Jurkat, Clone E6-1 (cell line): ENCODE measurements around the gene ZBTB16.

Source experiments
- DNase-seq: peaks from one replicate; pipeline ENCODE4 v3.0.0-alpha.2; 2011; ENCODE audit warnings: low read depth, low spot score
- H3K4me3 ChIP-seq: 2 replicates; pipeline ENCODE4 v1.5.1; 2011; ENCODE audit warnings: mild to moderate bottlenecking, low read length, control low read depth, moderate library complexity

ZBTB16 gene

DNA sequence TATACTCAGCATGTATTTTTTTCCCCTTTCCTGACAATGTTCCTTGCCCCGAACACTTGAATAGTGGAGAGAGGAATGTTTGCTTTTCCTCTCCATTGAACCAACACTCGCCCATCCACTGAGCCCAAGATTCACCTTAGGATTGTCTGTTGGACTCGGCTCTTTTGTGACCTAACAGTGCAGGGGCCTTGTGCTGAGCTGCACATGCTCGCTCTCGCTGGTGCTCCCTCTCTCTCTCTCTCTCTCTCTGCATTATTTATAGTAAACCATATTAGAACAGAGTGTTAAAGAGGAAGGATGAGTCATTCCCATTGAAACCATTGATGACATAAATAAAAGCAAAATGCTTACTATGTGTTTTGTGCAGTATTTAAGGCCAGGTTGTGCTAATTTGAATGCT, 20.7 kb downstream of the ZBTB16 start:
- H3K4me3 ChIP-seq, result no peak overlapping the region
- DNase-seq, result no peak

DNA sequence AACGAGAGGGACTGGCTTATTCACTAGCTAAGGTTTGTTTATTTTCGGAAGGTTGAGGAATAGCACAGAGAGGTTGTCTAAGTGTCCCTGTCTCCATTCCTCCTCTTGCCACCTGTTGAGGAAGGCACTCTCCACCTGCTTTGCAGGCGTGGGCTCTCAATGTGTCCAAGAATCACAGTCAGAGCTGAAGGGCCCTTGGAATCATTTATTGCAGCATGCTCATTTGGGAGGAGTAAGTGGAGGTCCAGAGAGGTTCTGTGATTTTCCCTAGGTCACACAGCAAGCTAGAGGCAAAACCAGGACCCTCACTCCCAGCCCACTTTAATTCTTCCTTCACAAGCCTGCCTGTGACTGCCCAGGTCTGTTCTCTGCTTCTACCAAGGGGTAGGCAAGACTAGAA, 21.3 kb downstream of the ZBTB16 start:
- DNase-seq, result no peak
- H3K4me3 ChIP-seq, result no peak overlapping the region

DNA sequence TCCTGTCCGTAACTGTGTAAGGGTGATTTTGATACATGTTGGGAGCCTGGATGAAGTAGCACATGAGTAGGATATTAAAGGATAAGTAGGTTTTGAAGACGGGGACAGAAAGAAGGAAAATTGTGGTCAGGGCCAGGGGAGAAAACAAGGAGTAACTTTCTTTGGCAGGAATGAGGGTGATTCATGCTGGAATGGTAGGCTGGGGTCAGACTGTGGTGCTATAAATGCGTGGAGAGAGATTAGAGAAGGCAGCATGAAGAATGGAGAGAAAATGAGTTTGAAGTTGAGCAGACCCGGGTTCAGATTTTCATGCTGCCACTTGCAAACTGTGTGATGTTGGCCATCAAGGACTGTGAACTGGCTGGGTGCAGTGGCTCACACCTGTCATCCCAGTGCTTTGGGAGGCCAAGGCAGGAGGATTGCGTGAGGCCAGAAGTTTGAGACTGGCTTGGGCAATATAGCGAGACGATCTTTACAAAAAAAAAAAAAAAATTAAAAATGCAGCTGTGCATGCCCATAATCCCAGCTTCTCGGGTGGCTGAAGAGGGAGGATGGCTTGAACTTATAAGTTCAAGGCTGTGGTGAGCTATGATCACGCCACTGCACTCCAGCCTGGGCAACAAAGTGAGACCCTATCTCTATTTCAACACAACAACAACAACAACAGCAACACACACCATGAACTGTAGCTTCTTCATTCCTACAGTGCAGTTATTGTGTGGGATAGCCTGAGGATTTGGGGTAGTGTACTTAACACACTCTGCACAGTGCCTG, 22.3 kb downstream of the ZBTB16 start:
- H3K4me3 ChIP-seq, result no peak overlapping the region
- DNase-seq, result no peak

GRCh38 chr11:114082415-114082748, 22.9 kb downstream of the ZBTB16 start:
- DNase-seq, result no peak
- no peak overlapping the region for H3K4me3 ChIP-seq

GRCh38 chr11:114082767-114083181, 23.3 kb downstream of the ZBTB16 start:
- DNase-seq, result peak; percentile 50
- peak overlapping the region; percentile 18; the same call in 1 of the 2 replicates for H3K4me3 ChIP-seq

DNA sequence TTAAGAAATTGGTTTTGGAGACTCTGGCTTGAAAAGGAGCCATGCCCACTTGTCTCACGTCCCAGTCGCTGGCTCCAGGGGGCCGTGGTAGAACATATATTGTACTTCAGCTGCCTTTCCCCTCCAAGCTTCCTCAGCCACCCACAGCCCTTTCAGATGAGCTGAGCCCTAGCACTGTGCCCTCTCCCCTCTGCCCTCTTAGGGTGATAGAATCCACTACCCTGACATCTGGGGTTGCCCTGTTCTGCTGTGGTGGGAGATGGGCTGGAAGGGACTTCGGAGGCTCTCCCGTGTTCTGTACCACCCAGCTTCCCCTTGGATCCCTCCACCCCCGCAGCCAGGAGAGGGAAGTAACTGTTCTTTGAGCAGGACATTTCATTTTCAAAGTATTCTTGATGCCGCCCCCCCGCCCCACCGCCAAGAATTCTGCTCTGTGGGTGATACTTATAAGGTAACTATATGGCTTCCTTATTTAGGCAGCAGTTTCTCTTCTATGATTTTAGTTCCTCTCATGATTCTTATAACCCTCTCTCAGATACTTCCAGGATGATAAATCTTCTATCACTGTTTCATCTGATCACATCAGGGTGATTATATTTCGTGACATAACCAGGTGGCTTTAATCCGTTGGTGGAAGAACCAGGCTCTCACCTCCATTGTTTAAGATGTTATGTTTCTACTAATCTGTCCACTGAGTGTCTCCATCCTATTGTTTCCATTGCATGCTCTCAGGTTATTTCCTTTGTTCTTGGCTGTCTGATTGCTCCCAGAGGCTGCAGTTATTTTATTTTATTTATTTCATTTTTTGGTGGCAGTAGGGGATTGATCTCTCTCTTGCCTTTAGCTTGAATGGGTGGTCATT, 24.1 kb downstream of the ZBTB16 start:
- H3K4me3 ChIP-seq, result 0 out of 2 replicates have a peak overlapping the region, but pooled peaks have one; percentile 18

DNA sequence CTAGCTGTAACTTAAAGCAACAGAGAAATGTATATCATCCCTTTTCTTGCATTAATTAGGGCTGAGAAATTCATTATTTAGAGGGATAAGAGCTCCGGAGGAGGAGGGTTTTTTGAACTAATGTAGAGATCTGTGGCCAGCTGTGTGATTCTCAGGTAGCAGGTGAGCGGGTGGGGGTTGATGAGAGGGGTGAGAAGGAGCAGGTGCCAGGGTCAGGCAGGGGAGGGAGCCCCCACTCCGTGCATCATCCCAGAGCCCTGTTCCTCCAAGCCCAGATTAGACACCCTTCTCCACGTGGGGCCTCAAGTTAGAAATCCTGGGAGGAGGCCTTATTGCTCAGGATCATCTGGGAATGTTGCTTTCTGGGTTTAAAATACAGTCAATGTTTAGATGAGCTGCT, 24.9 kb downstream of the ZBTB16 start:
- no peak for DNase-seq
- H3K4me3 ChIP-seq, result no peak overlapping the region

More for the DNA sequence above, 24.1 kb downstream of the ZBTB16 start:
- DNase-seq, result no peak

DNA sequence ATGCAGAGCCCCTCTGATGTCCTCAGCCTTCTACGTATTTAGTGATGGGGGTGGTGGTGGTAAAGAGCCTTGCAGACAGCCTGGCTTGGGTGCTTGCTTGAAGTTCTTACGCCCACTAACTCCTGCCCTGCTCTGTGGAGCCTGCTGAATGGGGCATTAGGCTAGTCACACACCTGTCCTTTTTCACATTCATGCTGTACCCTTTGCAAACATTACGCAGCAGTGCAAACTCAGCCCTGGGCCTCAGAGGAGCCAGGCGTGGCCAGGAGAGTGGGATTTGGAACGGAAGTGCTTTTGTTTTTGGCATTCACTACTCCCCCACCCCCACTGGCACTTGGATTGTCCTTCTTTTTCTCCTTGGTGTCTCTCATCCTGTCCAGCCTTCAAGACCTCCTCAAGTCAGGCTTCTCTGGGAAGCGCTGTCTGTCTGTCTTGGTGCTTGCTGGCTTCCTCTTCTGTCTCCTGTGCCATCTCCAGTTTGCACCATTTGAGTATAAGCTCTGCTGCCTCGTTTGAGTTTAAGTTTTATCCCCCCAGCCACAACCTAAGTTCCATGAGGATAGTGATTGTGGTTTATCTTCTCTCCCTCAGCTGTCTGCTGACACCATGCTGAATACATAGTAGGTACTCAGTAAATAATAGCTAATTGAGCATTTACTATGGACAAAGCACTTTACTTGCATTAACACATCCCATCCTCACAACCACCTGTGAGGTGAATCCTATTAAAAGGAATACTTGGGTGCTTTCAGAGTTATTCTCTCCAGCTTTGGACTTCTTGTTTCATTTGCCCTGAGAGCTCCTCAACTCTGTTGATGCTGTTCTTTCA, 26.7 kb downstream of the ZBTB16 start:
- H3K4me3 ChIP-seq, result no peak overlapping the region
- DNase-seq, result no peak

DNA sequence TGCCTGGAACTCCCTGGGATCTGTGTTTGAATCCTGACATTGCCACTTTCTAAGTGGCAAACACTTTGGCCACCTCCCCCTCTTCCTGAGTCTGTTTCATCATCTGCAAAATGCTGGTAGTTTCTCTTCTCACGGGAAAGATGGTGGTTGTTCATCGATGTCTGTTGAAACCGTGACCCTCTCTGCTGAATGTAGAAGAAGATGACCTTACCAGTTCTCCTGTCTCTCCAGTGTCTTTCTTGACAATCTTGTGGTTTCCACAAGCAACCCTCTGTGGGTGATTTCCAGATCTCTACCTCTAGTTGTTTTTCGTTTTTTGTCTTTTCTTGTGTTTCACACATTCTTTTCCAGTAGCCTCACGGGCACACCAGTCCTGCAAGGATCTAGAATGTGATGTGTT, 27.5 kb downstream of the ZBTB16 start:
- H3K4me3 ChIP-seq, result no peak overlapping the region
- no peak for DNase-seq

GRCh38 chr11:114088216-114088615, 28.7 kb downstream of the ZBTB16 start:
- no peak overlapping the region for H3K4me3 ChIP-seq
- DNase-seq, result no peak

GRCh38 chr11:114088836-114089235, 29.3 kb downstream of the ZBTB16 start:
- no peak overlapping the region for H3K4me3 ChIP-seq
- no peak for DNase-seq

GRCh38 chr11:114089748-114090147, 30.2 kb downstream of the ZBTB16 start:
- DNase-seq, result no peak
- no peak overlapping the region for H3K4me3 ChIP-seq

DNA sequence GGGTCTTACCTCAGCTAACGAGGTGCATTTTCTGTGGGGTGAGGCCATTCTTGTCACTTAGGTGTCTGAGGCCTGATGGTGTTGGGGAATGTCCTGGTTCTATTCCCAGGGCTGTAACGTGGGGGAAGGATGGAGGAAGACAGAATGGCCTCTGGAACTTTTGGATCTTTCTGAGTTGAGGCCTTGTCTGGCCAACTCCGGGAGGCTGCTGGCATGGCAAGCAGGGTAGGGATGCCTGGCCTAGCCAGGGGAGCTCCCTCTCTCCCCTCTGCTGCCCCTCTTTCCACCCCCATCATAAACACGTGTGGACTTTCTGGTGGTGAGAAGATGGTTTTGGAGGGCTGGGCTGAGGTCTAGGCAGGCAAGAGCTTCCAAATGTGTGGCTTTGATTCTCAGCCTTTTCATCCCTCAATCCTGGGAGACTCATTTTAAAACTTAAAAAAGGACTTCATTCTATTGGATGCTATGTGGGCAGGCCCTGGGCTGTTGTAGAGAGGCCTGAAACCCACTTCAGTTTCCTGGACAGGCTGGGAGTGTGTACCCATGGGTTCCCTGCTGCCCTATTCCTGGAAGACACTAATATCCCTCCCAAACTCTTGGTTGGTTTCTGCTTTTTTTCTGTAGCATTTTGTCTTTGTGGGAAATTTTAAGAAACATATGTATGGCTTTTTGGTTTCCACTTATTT, 30.9 kb downstream of the ZBTB16 start:
- no peak overlapping the region for H3K4me3 ChIP-seq
- no peak for DNase-seq

DNA sequence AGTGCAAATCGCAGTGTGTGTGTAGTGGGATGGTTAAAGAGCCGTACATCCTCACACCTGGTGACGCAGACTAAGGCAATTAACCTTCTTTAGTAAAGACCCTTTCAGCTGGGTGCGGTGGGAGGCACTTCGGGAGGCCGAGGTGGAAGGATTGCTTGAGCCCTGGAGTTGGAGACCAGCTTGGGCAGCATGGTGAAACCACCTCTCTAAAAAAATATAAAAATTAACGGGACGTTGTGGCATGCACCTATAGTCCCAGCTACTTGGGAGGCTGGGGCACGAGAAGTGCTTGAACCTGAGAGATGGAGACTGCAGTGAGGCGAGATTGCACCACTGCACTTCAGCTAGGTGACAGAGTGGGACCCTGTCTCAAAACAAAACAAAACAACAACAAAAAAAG, 31.5 kb downstream of the ZBTB16 start:
- no peak overlapping the region for H3K4me3 ChIP-seq
- DNase-seq, result no peak

GRCh38 chr11:114091516-114092397, 32.2 kb downstream of the ZBTB16 start:
- DNase-seq, result no peak
- H3K4me3 ChIP-seq, result no peak overlapping the region

DNA sequence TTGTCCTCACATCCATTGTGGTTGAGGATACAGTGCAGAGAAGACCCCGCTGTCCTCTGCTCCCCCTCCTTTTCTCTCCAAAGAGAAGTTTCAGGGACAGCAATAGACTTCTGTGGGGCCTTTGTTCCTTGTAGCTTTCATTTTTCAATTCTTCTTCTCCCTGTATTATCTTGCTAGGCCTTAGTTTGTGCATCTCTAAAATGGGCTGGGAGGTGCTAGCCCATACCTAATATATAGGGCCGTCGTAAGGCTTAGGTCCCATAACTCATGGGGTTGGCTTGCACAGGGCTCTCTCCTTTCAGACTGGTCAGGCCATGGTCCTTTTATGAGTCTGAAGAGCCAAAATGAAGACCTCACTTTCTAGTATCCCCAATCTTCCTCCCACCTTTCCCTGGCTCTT, 33.0 kb downstream of the ZBTB16 start:
- no peak for DNase-seq
- H3K4me3 ChIP-seq, result no peak overlapping the region

GRCh38 chr11:114092953-114093352, 33.4 kb downstream of the ZBTB16 start:
- H3K4me3 ChIP-seq, result no peak overlapping the region
- no peak for DNase-seq

- DNase-seq, result no peak
- H3K4me3 ChIP-seq, result no peak overlapping the region
Measured at GRCh38 chr11:114094516-114094915, 35.0 kb downstream of the ZBTB16 start.
